ENCODE measurements around the gene ROR1.

DNA sequence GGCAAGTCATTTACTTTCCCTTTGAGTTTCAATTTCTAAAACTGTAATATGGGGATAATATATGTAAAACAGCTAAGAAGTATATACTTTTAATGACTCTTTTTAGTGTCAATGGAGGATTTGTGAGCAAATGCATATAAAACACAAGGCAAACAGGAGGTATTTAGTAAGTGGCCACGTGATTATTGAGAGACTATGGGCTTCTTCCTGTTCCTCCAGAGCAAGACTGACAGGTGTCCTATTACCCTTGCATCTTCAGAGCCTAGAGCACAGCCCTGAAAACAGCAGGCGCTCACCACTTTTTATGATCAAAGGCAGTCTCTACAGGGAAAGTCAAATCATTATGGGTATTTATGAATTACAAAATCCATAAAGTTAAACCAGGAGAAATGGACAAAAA lies 941 bp upstream of the ROR1 start:
- TF ChIP-seq, protein P1, sequence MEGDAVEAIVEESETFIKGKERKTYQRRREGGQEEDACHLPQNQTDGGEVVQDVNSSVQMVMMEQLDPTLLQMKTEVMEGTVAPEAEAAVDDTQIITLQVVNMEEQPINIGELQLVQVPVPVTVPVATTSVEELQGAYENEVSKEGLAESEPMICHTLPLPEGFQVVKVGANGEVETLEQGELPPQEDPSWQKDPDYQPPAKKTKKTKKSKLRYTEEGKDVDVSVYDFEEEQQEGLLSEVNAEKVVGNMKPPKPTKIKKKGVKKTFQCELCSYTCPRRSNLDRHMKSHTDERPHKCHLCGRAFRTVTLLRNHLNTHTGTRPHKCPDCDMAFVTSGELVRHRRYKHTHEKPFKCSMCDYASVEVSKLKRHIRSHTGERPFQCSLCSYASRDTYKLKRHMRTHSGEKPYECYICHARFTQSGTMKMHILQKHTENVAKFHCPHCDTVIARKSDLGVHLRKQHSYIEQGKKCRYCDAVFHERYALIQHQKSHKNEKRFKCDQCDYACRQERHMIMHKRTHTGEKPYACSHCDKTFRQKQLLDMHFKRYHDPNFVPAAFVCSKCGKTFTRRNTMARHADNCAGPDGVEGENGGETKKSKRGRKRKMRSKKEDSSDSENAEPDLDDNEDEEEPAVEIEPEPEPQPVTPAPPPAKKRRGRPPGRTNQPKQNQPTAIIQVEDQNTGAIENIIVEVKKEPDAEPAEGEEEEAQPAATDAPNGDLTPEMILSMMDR (IDR thresholded peaks at IDR 0.05): no peak
- TF ChIP-seq POLR2A (IDR thresholded peaks at IDR 0.05; ENCODE audit: low read depth) (no peak), POLR2AphosphoS5 (IDR thresholded peaks at IDR 0.05) (no peak)
